SU-DHL-6 (cell line): Measurements from ENCODE around the gene IL10RA.

Experiments
- CTCF ChIP-seq: fragments of 200-600 bp; sonication (generic); IDR thresholded peaks from one replicate; pipeline ENCODE4 v1.5.1; 2017; ENCODE audit warnings: antibody characterized with exemption, mild to moderate bottlenecking, low read length, moderate library complexity; ENCODE audit not compliant: insufficient read depth, poor library complexity, severe bottlenecking
- EZH2phosphoT487 ChIP-seq: fragments of 200-600 bp; sonication (generic), shearing (Covaris generic); conservative IDR thresholded peaks from 2 replicates; pipeline ENCODE4 v1.6.1; 2018; ENCODE audit warnings: mild to moderate bottlenecking, antibody characterized with exemption, low read length, moderate library complexity, mixed read lengths

- TF ChIP-seq CTCF (no peak), EZH2phosphoT487 (no peak)
Measured at GRCh38 chr11:117959438-117960149, 26.6 kb upstream of the IL10RA start.
